ENCODE results near the gene TEX55.

DNA sequence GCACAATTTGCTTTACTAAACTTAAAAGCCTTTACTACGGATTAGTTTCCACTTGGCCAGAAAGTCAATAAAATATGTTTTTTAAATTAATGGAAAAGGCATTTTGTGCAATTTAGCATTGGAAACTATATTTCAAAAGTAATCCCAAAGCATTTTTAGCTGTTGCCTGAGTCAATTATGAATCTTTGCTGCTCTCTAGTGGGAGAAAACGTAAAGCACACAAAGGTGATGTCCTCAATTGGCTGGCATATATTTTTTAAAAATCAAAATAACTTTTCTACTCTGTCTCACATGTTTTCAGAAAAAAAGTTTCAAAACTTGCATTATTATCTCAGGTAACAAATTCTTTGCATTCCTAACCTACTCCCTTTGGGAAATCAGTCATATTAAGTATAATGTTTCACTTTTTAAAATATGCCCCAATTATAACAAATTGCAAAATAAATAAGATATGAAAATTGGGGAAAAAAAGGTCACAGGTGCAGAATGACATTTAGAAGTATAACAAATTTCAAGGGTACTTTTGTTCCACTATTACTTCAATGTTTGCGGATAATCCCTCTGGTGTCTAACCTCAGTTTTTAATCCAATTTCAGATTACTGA, 47.2 kb upstream of the TEX55 start:
- TF ChIP-seq, protein P1, sequence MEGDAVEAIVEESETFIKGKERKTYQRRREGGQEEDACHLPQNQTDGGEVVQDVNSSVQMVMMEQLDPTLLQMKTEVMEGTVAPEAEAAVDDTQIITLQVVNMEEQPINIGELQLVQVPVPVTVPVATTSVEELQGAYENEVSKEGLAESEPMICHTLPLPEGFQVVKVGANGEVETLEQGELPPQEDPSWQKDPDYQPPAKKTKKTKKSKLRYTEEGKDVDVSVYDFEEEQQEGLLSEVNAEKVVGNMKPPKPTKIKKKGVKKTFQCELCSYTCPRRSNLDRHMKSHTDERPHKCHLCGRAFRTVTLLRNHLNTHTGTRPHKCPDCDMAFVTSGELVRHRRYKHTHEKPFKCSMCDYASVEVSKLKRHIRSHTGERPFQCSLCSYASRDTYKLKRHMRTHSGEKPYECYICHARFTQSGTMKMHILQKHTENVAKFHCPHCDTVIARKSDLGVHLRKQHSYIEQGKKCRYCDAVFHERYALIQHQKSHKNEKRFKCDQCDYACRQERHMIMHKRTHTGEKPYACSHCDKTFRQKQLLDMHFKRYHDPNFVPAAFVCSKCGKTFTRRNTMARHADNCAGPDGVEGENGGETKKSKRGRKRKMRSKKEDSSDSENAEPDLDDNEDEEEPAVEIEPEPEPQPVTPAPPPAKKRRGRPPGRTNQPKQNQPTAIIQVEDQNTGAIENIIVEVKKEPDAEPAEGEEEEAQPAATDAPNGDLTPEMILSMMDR (IDR thresholded peaks at IDR 0.05), result peak; percentile 64
- no peak for TF ChIP-seq EZH2 (IDR thresholded peaks at IDR 0.05; ENCODE audit: borderline replicate concordance, insufficient read depth, low read depth, low read length, poor library complexity, severe bottlenecking)

Data from B cell (primary cell).